SK-N-MC (cell line): ENCODE results near the gene COL18A1.

Experiments used
- EZH2 ChIP-seq: fragments of 200-600 bp; sonication (generic); IDR thresholded peaks from one replicate; pipeline ENCODE4 v1.6.1; 2017; ENCODE audit warnings: antibody characterized with exemption
- FOXP2 ChIP-seq: optimal IDR thresholded peaks from 2 replicates; pipeline ENCODE3; 2011; ENCODE audit warnings: mild to moderate bottlenecking, moderate library complexity; ENCODE audit not compliant: insufficient read depth; ENCODE audit errors: extremely low read length, control extremely low read depth
- POLR2AphosphoS5 ChIP-seq: IDR thresholded peaks from 2 replicates; pipeline ENCODE4 v1.6.1; 2012; ENCODE audit warnings: mild to moderate bottlenecking, low read depth, low read length, borderline replicate concordance

DNA sequence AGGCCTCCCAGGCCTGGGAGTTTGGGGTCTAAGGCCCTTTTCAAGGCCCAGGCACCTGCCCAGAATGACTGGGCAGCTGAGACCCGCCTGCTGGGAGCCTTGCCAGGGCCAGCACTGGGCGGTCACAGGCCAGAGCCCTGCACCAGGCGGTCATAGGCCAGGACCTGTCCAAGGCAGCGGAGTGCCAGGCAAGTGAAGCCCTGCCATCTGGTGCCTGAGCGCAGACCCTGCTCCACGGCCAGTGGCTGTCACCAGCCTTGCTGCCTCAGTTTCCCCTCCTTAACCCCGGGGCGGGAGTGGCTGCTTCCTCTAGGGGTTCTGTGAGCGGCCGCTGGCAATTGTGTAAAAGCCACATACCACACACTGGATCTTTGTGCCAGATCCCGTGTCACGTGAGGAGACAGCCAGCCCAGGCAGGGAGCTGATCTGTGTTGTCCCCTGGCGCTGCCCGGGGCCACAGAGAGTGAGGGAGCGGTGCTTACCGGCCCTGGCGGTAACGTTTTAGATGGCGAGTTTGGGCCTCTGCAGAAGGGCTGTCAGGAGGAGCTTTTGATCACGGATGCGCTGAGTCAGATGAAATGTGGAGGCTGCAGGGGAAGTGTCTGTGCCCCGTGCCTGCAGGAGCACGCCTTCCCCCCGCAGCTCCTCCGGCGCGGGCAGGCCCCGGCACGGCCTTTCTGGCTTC is 4.6 kb downstream of the COL18A1 start:
- no peak for TF ChIP-seq FOXP2
- no peak for TF ChIP-seq POLR2AphosphoS5
- TF ChIP-seq EZH2: no peak
